ENCODE measurements around the gene PPP1R11. TPM values are rescaled to one million over a fixed set of nuclear protein-coding genes. Genes with fewer than 3 reads are reported as not detected.

PPP1R11 gene
- total RNA-seq, 4 donors from 2014 or later = 7.9 to 47.9 (median 23.3) TPM

DNA sequence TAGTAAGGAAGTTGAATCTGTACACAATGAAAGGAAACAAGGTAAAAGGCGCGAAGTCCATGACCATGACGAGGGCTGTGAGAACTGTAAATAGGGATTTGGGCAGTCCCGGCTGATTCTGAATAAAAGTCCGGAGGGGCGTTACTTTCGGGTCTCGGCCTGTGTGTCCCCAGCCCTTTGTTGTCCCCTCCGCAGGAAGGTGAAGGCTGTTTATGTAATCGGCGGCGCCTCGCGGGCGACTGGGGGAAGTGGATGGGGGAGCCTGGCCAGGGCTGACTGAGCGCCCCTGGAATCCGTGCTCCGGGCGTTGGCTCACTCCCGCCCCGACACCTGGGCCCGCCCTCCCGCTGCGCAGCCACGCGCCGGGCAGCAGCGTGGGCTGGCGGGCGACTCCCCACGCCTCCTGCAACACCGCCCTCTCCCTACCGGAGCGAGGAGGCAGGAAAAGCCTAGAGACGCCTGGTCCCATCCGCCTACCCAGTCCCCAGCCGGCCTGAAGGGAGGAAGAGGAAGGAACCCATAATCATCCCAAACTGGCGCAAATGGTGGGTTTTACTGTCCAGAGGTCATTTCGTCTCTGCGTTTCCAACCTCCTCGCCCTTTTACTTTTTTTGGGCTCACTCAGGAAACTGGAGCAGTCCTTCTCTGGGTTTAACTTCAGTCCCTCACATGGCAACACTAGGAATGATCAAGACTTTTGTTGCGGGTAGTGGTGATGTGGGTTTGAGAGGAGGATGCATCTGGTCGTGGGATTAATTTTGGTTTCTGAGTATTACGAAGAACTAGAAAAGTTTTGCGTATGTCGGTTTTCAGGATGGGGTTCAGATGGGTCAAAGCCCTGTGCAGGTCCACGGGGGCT, 33.8 kb downstream of the PPP1R11 start:
- Histone ChIP-seq H3K27ac (peak overlapping the region in 1 of 2 donors; percentile 75), H3K36me3 (no peaks in the 10 kb centered on the region), H3K4me1 (peaks cover 0 to 11% of the 10 kb centered on the region in 2 donors), H3K9me3 (no peaks in the 10 kb centered on the region), H3K4me3 (peak overlapping the region; percentile 10 to 31), H3K27me3 (peaks cover 0 to 23% of the 10 kb centered on the region in 2 donors)
- no peak for TF ChIP-seq POLR2A (IDR thresholded peaks at IDR 0.05)
- TF ChIP-seq, protein P1, sequence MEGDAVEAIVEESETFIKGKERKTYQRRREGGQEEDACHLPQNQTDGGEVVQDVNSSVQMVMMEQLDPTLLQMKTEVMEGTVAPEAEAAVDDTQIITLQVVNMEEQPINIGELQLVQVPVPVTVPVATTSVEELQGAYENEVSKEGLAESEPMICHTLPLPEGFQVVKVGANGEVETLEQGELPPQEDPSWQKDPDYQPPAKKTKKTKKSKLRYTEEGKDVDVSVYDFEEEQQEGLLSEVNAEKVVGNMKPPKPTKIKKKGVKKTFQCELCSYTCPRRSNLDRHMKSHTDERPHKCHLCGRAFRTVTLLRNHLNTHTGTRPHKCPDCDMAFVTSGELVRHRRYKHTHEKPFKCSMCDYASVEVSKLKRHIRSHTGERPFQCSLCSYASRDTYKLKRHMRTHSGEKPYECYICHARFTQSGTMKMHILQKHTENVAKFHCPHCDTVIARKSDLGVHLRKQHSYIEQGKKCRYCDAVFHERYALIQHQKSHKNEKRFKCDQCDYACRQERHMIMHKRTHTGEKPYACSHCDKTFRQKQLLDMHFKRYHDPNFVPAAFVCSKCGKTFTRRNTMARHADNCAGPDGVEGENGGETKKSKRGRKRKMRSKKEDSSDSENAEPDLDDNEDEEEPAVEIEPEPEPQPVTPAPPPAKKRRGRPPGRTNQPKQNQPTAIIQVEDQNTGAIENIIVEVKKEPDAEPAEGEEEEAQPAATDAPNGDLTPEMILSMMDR (IDR thresholded peaks at IDR 0.05) = peak in 1 of 4 experiments; percentile 13
- intact Hi-C loops (cut with DNase I; ENCODE audit: low total_unique reads) = no loop called here
- peak in 1 of 2 donors; percentile 25 for DNase-seq

DNA sequence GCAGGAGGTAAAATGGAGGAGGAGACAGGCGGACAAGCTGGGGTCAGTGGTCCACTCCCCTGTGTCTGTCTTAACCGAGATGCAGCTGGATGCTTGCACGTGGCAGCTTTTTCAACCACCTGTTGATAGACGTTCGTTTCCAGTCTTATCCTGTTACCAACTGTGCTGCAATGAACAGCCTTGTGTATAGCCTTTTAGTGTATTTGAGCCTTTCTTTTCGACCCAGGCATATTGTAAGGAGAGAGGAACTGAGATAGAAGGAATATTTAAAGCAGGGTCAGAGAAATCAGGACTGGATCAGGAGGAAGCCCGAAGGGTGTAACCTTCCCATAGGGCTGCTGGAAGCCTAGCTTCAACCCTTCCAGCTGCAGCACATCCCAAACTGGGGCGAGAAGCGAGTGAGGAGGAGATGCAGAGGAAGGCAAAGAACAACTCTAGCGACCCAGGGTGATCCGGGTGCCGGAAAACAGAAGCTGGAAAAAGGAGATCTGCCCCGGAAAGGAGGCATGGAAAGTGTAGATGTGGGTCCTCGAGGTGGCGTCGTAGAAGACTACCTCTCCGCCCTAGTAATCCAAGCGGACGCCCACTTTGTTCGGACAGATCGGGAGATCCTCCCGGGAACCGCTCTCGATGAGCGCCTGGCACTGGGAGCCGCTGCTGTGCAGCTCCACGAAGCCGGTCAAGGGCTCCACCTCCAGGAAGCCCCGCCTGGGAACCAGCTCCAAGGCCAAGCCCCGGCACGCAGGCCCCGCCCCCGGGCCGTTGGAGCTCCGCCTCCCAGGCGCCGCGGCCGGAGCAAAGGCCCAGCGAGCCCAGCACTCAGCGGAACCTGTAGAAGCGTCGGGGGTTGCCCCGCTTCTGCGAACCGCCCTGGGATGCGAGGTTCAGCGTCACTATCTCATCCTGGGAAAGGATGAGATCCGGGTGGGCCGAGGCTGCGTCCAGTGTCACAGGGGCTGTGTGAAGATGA, 34.7 kb downstream of the PPP1R11 start:
- Histone ChIP-seq H3K4me3 (peak overlapping the region; percentile 24 to 31), H3K36me3 (no peaks in the 10 kb centered on the region), H3K9me3 (no peaks in the 10 kb centered on the region), H3K27me3 (peaks cover 0 to 23% of the 10 kb centered on the region in 2 donors), H3K4me1 (peaks cover 0 to 11% of the 10 kb centered on the region in 2 donors), H3K27ac (peak overlapping the region; percentile 58 to 75)
- peak; percentile 86 to 90 for DNase-seq
- TF ChIP-seq, protein P1 (IDR thresholded peaks at IDR 0.05) = peak in 2 of 4 experiments; percentile 1 to 11
- peak; percentile 63 to 72 for TF ChIP-seq POLR2A (IDR thresholded peaks at IDR 0.05)
- intact Hi-C loops (cut with DNase I; ENCODE audit: low total_unique reads) = no loop called here

DNA sequence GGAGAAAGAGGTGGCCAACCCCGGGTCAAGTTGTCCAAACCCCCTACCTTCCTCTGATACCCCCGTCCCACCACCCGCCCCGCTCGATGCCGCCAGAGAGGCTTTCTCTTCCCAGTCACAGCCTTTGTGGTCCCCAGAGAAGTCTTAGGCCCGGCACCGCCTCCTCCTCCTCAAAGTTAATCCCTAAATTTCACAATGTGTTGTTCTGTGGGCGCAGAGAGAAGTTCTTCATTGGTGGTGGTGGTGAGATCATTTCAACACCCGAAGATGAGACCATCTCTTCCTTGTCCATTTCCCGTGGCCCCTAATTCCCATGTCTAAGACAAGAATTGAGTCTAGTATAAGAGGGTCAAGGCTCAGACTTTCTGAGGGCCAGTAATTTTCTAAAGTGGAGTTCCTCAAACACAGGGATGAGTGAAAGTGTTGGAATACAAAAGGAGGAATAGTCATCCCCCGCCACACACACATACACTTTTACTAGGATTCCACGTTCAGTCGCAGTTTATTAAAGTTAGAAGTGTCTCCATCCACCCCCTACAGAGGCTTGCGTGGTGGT, 35.5 kb downstream of the PPP1R11 start:
- Histone ChIP-seq H3K27me3 (peaks cover 0 to 23% of the 10 kb centered on the region in 2 donors), H3K27ac (peak overlapping the region; percentile 58 to 75), H3K36me3 (no peaks in the 10 kb centered on the region), H3K9me3 (no peaks in the 10 kb centered on the region), H3K4me3 (peak overlapping the region; percentile 24 to 31), H3K4me1 (peaks cover 0 to 11% of the 10 kb centered on the region in 2 donors)
- DNase-seq = peak in 1 of 2 donors; percentile 48
- intact Hi-C loops (cut with DNase I; ENCODE audit: low total_unique reads) = no loop called here
- TF ChIP-seq, protein P1 (IDR thresholded peaks at IDR 0.05) = no peak

DNA sequence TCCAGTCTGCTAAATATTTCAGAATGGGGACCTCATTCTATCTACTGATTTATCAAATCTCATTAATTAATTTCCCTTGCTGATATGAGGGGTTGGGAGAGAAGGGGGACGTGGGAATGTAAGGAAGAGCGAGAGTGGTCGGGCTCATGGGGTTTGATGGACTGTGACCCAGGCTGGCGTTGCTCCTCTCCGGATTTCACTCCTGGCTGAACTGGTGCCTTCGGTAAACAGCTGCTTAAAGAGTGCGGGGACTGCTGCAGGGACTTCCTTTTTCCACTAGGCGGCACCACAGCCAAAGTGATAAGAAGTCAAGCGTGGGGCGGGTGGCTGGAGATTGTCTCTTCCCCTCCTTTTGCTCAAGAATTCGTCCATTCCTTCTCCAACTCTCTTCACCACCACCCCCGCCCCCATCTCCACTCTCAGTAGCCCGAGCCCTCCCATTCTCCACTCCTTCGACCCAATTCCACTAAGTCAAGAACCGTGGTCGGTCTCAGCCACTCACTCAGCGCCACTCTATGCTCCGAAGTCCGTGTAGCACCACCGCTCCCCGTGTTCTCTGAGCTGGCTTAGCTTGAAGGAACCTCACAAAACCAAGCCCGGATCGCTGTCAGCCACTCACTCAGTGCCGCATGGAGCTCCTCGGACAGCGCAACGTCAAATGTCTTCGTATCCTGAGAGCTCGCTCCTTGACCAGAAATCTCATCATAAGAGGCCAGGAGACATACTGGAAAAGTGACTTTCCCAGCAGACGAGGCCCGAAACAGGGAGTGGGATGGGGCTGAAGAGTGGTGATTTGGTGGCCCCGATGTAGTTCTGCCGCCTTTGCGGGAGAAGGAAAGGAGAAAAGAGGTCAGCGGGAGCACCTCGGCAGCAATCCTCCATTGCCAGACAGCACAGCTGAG, 36.2 kb downstream of the PPP1R11 start:
- peak overlapping the region; percentile 58 to 75 for H3K27ac ChIP-seq
- no peaks in the 10 kb centered on the region for H3K9me3 ChIP-seq
- peaks cover 0 to 11% of the 10 kb centered on the region in 2 donors for H3K4me1 ChIP-seq
- H3K27me3 ChIP-seq = peaks cover 0 to 21% of the 10 kb centered on the region in 2 donors
- intact Hi-C loops (cut with DNase I; ENCODE audit: low total_unique reads) = no loop called here
- H3K36me3 ChIP-seq = no peaks in the 10 kb centered on the region
- peak overlapping the region; percentile 23 to 35 for H3K4me3 ChIP-seq
- TF ChIP-seq POLR2A (IDR thresholded peaks at IDR 0.05) = peak; percentile 9 to 10
- TF ChIP-seq, protein P1 (IDR thresholded peaks at IDR 0.05) = peak; percentile 88 to 95 (median 90)
- peak; percentile 86 to 91 for DNase-seq
